PC-9 (cell line): ENCODE data around the gene MBD4. TPM values are rescaled to one million over a fixed set of nuclear protein-coding genes. Genes with fewer than 3 reads are reported as not detected.

ENCODE experiments used
- BruUV-seq: library from RNA; stranded (reverse); fragments of 400-500 nt; replicated peaks from 2 replicates; lab custom pipeline; 2021; lab: Mats Ljungman, UMichigan
- CTCF ChIA-PET: fragments of 300-600 bp; sonication (Branson Sonifier 250); formaldehyde crosslinking; loops from one replicate; lab custom pipeline; 2022; ENCODE audit warnings: antibody characterized with exemption; lab: Charles Lee
- POLR2A ChIA-PET: fragments of 300-600 bp; sonication (Branson Sonifier 250); formaldehyde crosslinking; loops from one replicate; lab custom pipeline; 2022; ENCODE audit warnings: antibody characterized with exemption; ENCODE audit not compliant: unreplicated experiment; lab: Charles Lee
- DNase-seq, 2 experiments: peaks; one replicate each; pipeline versions ENCODE4 v3.0.0 to v3.0.0-alpha.2; 2015 to 2022; ENCODE audit warnings: mixed read lengths in 1 of 2
- H2AFZ ChIP-seq: fragments of 200-600 bp; sonication (generic); 2 replicates; pipeline ENCODE4 v1.8.1; 2017; ENCODE audit warnings: antibody characterized with exemption
- H3F3A ChIP-seq: fragments of 200-600 bp; sonication (generic); 2 replicates; pipeline ENCODE4 v1.8.1; 2017; ENCODE audit warnings: antibody characterized with exemption, mild to moderate bottlenecking, low read depth; ENCODE audit not compliant: insufficient read depth
- H3K27ac ChIP-seq: fragments of 200-600 bp; sonication (generic); 2 replicates; pipeline ENCODE4 v1.6.1; 2016; ENCODE audit warnings: mixed run types
- H3K27me3 ChIP-seq: fragments of 200-600 bp; sonication (generic); 2 replicates; pipeline ENCODE4 v1.6.1; 2016; ENCODE audit warnings: low read depth, mixed run types; ENCODE audit not compliant: insufficient read depth
- H3K36me3 ChIP-seq: fragments of 200-600 bp; sonication (generic); 2 replicates; pipeline ENCODE4 v1.6.1; 2016; ENCODE audit warnings: low read depth, mixed run types
- H3K4me1 ChIP-seq: fragments of 200-600 bp; sonication (generic); replicated peaks from 2 replicates; pipeline ENCODE4 v1.6.1; 2016; ENCODE audit warnings: mixed run types; ENCODE audit not compliant: insufficient read depth
- H3K4me2 ChIP-seq: fragments of 200-600 bp; sonication (generic); 2 replicates; pipeline ENCODE4 v1.6.1; 2017; ENCODE audit warnings: mixed run types
- H3K4me3 ChIP-seq: fragments of 200-600 bp; sonication (generic); 2 replicates; pipeline ENCODE4 v1.6.1; 2016; ENCODE audit warnings: mixed run types
- H3K79me2 ChIP-seq: fragments of 200-600 bp; sonication (generic); 2 replicates; pipeline ENCODE4 v1.6.1; 2017; ENCODE audit warnings: low read depth, mixed run types
- H3K9me2 ChIP-seq: fragments of 200-600 bp; sonication (generic); 2 replicates; pipeline ENCODE4 v1.8.1; 2017; ENCODE audit warnings: mild to moderate bottlenecking; ENCODE audit not compliant: insufficient read depth
- H3K9me3 ChIP-seq: fragments of 200-600 bp; sonication (generic); 2 replicates; pipeline ENCODE4 v1.8.1; 2016; ENCODE audit warnings: low read depth; ENCODE audit not compliant: insufficient read depth
- H4K20me1 ChIP-seq: fragments of 200-600 bp; sonication (generic); 2 replicates; pipeline ENCODE4 v1.8.1; 2017; ENCODE audit not compliant: insufficient read depth
- CTCF ChIP-seq: fragments of 200-600 bp; sonication (generic); conservative IDR thresholded peaks from 2 replicates; pipeline ENCODE4 v1.6.1; 2017; ENCODE audit warnings: mixed run types, antibody characterized with exemption, mild to moderate bottlenecking, moderate library complexity
- EZH2 ChIP-seq: fragments of 200-600 bp; sonication (generic); IDR thresholded peaks from 2 replicates; pipeline ENCODE4 v1.8.0; 2017; ENCODE audit warnings: antibody characterized with exemption, low read depth
- intact Hi-C: fragments of 100-400 bp; cut with micrococcal nuclease; formaldehyde crosslinking; loops from one replicate; pipeline ENCODE4 v1.10.0; 2022; ENCODE audit not compliant: unreplicated experiment
- total RNA-seq: library from RNA; stranded (reverse); gene quantifications from 2 replicates; pipeline ENCODE4 v1.2.3, GENCODE V29; 2021

MBD4 gene
- total RNA-seq, 1 experiment from 2014 or later, result 48.6 TPM

- DNase-seq, result no peak
- Histone ChIP-seq H4K20me1 (no peaks in the 10 kb centered on the region), H3K27me3 (no peaks in the 10 kb centered on the region), H3K79me2 (no peaks in the 10 kb centered on the region), H3F3A (peaks cover 31% of the 10 kb centered on the region), H3K9me2 (no peaks in the 10 kb centered on the region), H2AFZ (no peak overlapping the region), H3K9me3 (no peaks in the 10 kb centered on the region), H3K4me3 (no peak overlapping the region), H3K4me2 (no peak overlapping the region), H3K36me3 (0 out of 2 replicates have a peak, but pooled peaks cover 4% of the 10 kb centered on the region), H3K27ac (no peak overlapping the region), H3K4me1 (peaks cover 33% of the 10 kb centered on the region)
- TF ChIP-seq CTCF (no peak), EZH2 (no peak)
- BruUV-seq, result no TSS peak
- intact Hi-C loops, result no loop called here
- CTCF ChIA-PET, result no interaction called here
- POLR2A ChIA-PET, result no interaction called here
These were observed 23.3 kb upstream of the MBD4 start for GRCh38 chr3:129463094-129463493.

- 0 out of 2 replicates have a peak, but pooled peaks cover 4% of the 10 kb centered on the region for H3K36me3 ChIP-seq
- no peak for DNase-seq
- no peak for TF ChIP-seq CTCF
- TF ChIP-seq EZH2, result no peak
- no peak overlapping the region for H2AFZ ChIP-seq
- no peaks in the 10 kb centered on the region for H3K79me2 ChIP-seq
- no peaks in the 10 kb centered on the region for H4K20me1 ChIP-seq
- peaks cover 33% of the 10 kb centered on the region for H3K4me1 ChIP-seq
- H3K9me3 ChIP-seq, result no peaks in the 10 kb centered on the region
- no peak overlapping the region; the same call in 1 of the 2 replicates for H3K27ac ChIP-seq
- H3K4me2 ChIP-seq, result peak overlapping the region; percentile 60
- intact Hi-C loops, result no loop called here
- H3K4me3 ChIP-seq, result no peak overlapping the region
- ChIA-PET CTCF (no interaction called here), POLR2A (no interaction called here)
- no peaks in the 10 kb centered on the region for H3K27me3 ChIP-seq
- no peaks in the 10 kb centered on the region for H3K9me2 ChIP-seq
- no TSS peak for BruUV-seq
- H3F3A ChIP-seq, result peaks cover 31% of the 10 kb centered on the region
These were observed 22.7 kb upstream of the MBD4 start for GRCh38 chr3:129462361-129462968.

- no TSS peak for BruUV-seq
- no peaks in the 10 kb centered on the region for H3K9me2 ChIP-seq
- intact Hi-C loops, result loop anchor here (1.0 kb wide), 1 partner anchor 24 kb away; no protein-coding TSS in a partner anchor
- H3K36me3 ChIP-seq, result 0 out of 2 replicates have a peak, but pooled peaks cover under 1% of the 10 kb centered on the region
- peak; percentile 20 to 91 for DNase-seq
- ChIA-PET POLR2A (interaction anchor here (0.6 kb wide), 1 partner anchor 811 kb away, joined by 9 read pairs; no protein-coding TSS in a partner anchor), CTCF (interaction anchor here (1.0 kb wide), 1 partner anchor 78 kb away, joined by 3 read pairs; no protein-coding TSS in a partner anchor)
- H3K4me3 ChIP-seq, result no peak overlapping the region
- H2AFZ ChIP-seq, result no peak overlapping the region
- no peaks in the 10 kb centered on the region for H3K27me3 ChIP-seq
- H3K27ac ChIP-seq, result peak overlapping the region; percentile 83
- H3K79me2 ChIP-seq, result no peaks in the 10 kb centered on the region
- no peaks in the 10 kb centered on the region for H3K9me3 ChIP-seq
- H3K4me1 ChIP-seq, result peaks cover 33% of the 10 kb centered on the region
- peak overlapping the region; percentile 60 for H3K4me2 ChIP-seq
- peaks cover 31% of the 10 kb centered on the region for H3F3A ChIP-seq
- no peak for TF ChIP-seq EZH2
- no peaks in the 10 kb centered on the region for H4K20me1 ChIP-seq
These were observed 21.9 kb upstream of the MBD4 start for GRCh38 chr3:129461461-129462146.
